IPS DF 4.7 (cell line): ENCODE results near the gene KCNT2.
A peak's percentile ranks its signal among the peaks of the same experiment; 100 is the strongest.
"Not testable (repeated sequence)": the region's sequence is repeated elsewhere in the genome, so short reads cannot be mapped to it uniquely, and the experiment has no call there.

Source experiments
- DNase-seq: peaks from one replicate; pipeline ENCODE4 v3.0.0-alpha.2; 2013; ENCODE audit warnings: low spot score; ENCODE audit errors: extremely low read depth

KCNT2 gene

GRCh38 chr1:196323869-196324268 is 284.4 kb downstream of the KCNT2 start:
- DNase-seq = no peak

DNA sequence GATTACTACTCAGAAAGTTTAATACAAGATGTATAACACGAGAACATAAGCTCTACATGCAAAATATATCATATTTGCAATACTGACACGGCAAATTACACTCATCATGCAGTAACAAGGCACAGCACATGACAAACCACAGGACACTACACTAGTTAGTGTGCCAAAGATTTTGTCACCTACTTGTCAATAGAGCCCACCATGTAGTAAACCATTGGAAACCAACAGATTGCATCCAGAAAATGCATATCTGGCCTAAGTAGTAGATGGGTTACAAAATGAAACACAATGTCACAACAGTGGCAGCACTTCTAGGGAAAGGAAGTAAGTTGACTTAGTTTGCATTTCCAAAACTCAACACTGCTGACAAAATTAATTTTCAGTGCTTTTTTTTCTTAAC is 288.9 kb downstream of the KCNT2 start:
- DNase-seq = no peak

GRCh38 chr1:196317535-196318522 is 290.4 kb downstream of the KCNT2 start:
- DNase-seq = no peak

DNA sequence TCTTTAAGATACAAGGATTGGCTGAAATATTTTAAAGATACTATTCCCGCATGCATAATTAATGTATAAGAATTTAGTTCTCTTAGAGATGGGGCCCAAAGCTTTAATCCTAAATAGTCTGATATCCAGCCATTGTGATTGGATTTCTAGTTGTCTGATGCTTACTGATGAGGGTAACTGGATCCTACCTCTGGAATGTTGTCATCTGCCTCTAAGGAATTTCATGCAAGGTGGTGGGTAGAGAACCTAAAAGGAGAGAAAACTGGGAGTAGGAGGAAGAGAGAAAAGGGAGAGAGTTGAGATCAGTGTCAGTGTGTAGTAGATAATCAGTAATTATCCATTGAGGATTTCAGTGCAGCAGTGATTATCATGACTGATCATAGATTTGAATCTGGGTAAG is 295.5 kb downstream of the KCNT2 start:
- DNase-seq = no peak

DNA sequence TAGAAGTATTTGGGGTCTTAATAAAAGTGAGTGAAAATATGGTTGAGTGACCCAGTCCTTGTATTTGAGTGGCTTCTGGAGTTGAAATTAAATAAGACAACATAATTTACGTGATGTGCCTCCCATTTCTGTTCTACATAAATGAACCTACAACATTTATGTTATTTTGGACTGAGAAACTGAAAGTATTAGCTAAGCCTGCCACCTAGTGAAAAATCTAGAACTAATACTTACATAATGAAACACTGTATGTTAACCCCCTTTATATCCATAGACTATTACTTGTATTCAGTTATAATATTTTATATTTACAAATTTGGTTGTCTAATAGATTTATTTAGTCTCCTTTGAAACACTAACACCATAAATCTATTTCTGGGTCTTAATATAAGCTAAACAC is 298.9 kb downstream of the KCNT2 start:
- DNase-seq = no peak

- no peak for DNase-seq
These were observed 300.1 kb downstream of the KCNT2 start for GRCh38 chr1:196308176-196308575.

- peak; percentile 53 for DNase-seq
These were observed 301.8 kb downstream of the KCNT2 start for GRCh38 chr1:196306421-196306820.

GRCh38 chr1:196305216-196305615 is 303.0 kb downstream of the KCNT2 start:
- no peak for DNase-seq

- DNase-seq = no peak
These were observed 305.3 kb downstream of the KCNT2 start for GRCh38 chr1:196302981-196303380.

DNA sequence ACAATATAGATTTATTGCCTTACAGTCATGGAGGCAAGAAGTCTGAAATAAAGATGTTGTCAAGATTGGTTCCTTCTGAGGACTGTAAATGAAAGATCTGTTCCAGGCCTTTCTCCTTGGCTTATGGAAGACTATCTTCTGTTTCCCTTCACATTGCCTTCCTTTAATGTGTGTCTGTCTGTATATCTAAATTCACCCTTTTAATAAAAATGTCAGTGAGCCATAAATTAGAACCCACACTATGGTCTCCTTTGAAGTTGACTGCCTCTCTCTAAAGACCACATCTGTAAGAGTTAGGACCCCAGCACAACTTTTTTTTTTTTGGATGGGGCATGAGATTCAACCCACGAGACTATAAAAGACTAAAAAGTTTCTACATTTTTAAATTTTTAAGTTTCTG is 305.8 kb downstream of the KCNT2 start:
- no peak for DNase-seq

- no peak for DNase-seq
These were observed 312.5 kb downstream of the KCNT2 start for GRCh38 chr1:196295766-196296165.

GRCh38 chr1:196278816-196279215 is 329.4 kb downstream of the KCNT2 start:
- DNase-seq = no peak

- no peak for DNase-seq
These were observed 330.4 kb downstream of the KCNT2 start for GRCh38 chr1:196277860-196278259.

DNA sequence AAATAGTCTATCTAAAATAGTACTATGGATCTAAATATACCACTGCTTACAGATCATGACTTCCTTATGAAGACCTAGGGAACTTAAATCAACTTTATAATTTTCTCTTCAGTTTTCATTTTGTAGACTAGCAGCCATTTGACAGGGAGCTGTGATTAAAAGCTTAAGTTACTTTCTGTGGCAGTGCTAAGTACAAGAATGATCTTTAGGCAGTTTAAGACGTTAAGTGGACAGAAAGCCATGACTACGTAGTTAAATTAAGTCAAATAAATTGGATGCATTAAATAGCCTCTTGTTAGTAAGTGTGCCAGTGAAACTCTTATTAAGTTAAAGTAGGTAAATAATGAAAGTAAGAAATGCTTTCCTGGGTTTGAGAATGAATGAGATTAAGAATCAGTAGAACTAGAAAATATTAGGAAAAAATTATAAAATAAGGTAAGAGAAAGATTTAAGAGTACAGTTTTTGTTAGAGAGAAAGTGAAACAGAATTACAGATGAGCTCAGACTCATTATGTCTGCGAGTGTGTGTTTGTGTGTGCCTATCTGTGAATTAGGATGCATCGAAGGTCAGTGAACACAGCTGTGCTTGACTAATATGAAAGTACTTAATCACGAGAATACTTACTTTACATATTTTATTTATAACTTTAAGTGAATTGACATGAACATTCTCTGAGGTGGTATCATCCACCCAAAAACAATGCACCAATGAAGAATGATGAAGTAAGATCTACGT is 336.9 kb downstream of the KCNT2 start:
- no peak for DNase-seq

DNA sequence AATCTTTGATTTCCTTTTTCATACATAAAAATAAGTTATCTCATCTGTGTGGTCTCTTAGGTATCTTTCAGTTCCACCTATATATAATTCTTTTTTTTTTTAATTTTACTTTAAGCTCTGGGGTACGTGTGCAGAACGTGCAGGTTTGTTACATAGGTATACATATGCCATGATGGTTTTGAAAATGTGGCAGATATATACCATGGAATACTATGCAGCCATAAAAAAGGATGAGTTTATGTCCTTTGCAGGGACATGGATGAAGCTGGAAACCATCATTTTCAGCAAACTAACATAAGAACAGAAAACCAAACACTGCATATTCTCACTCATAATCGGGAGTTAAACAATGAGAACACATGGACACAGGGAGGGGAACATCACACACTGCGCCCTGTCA is 345.2 kb downstream of the KCNT2 start:
- DNase-seq = not testable (repeated sequence)

DNA sequence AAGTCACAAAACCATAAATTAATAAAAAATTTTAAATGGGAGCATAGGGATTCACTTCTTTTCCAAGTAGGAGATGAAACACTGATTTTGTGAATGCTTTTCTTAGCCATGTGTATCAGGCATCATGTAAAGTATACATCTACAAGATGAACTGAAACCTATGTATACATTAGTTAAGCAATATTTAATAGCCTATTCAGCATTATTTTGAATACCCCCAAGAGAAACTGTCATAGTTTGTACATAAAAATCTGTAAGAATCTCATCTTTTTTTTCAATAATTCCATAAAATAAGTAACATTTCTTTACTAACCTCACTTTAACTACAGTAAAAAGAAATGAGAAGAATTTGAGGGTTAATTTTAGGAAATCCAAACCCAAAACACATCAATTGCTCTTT is 348.0 kb downstream of the KCNT2 start:
- no peak for DNase-seq

GRCh38 chr1:196259316-196259715 is 348.9 kb downstream of the KCNT2 start:
- DNase-seq = no peak

DNA sequence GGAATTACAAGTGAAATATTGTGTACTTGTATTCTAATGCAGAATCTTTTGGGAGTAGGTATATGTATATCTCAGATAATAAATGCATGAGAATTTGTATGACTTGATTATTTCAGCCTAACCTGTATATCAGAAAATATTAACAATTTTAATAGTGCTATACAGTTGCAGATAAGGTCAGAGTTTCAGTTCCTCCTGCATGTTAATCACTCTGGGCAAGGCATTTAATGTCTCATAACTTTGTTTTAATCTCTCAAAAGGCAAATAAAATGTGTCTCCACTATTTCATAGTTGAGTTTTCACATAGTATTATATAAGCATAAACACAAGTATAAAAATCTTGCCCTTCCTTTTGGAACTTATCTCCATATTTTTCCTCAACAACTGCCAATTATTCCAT is 352.5 kb downstream of the KCNT2 start:
- no peak for DNase-seq

DNA sequence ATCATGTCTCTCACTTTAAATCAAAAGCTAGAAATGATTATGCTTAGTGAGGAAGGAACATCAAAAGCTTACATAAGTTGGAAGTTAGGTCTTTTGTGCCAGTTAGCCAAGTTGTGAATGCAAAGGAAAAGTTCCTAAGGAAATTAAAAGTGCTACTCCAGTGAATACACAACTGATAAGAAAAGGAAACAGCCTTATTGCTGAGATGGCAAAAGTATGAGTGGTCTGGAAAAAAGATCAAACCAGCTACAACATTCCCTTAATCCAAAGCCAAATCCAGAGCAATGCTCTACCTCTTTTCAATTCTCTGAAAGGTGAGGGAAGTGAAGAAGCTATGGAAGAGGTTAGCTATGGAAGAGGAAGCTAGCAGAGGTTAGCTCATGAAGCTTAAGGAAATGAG is 378.7 kb downstream of the KCNT2 start:
- DNase-seq = no peak

- DNase-seq = no peak
These were observed 393.4 kb downstream of the KCNT2 start for GRCh38 chr1:196214866-196215265.

- DNase-seq = no peak
These were observed 398.3 kb downstream of the KCNT2 start for GRCh38 chr1:196209983-196210382.

DNA sequence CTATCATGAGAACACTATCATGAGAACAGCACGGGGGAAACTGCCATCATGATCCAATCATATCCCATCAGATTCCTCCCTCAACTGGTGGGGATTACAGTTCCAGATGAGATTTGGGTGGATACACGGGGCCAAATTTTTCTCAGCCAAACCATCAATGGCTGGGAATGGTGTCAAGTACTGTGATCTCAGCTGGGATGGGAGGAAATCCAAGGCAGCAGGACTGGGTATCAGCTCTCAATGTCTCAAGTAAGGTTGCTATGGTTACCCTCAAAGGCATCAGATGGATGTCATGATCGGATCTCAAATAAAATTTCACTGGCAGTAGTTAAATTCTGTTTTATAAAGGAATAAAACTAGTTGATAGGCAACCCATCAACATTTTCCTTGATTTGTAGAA is 399.0 kb downstream of the KCNT2 start:
- no peak for DNase-seq
